SJCRH30 (cell line): ENCODE measurements around the gene GRIK4. TPM values are rescaled to one million over a fixed set of nuclear protein-coding genes. Genes with fewer than 3 reads are reported as not detected.

ENCODE experiments used
- DNase-seq, 2 experiments: peaks; one replicate each; pipeline ENCODE4 v3.0.0-alpha.2; 2015 to 2020
- H3K27ac ChIP-seq: fragments of 250-450 bp; sonication (Bioruptor Pico); 2 replicates; pipeline ENCODE4 v1.5.1; 2020; ENCODE audit warnings: mild to moderate bottlenecking, moderate library complexity
- H3K27me3 ChIP-seq: fragments of 250-450 bp; sonication (Bioruptor Pico); 2 replicates; pipeline ENCODE4 v1.5.1; 2020; ENCODE audit warnings: mild to moderate bottlenecking, moderate library complexity
- H3K36me3 ChIP-seq: fragments of 250-450 bp; sonication (Bioruptor Pico); 2 replicates; pipeline ENCODE4 v1.5.1; 2020; ENCODE audit warnings: mild to moderate bottlenecking, moderate library complexity
- H3K4me1 ChIP-seq: fragments of 250-450 bp; sonication (Bioruptor Pico); 2 replicates; pipeline ENCODE4 v1.5.1; 2020; ENCODE audit warnings: mild to moderate bottlenecking, moderate library complexity
- H3K4me3 ChIP-seq: fragments of 250-450 bp; sonication (Bioruptor Pico); 2 replicates; pipeline ENCODE4 v1.5.1; 2020; ENCODE audit warnings: mild to moderate bottlenecking, moderate library complexity
- H3K9me3 ChIP-seq: fragments of 250-450 bp; sonication (Bioruptor Pico); replicated peaks from 2 replicates; pipeline ENCODE4 v1.5.1; 2020; ENCODE audit warnings: mild to moderate bottlenecking, moderate library complexity
- total RNA-seq: library from RNA; depleted of rRNA; stranded (reverse); fragments of >200 nt; shearing (Covaris generic); gene quantifications from 2 replicates; pipeline ENCODE4 v1.2.3, GENCODE V29; 2014

GRIK4 gene
- total RNA-seq, 1 experiment from 2014 or later, result not detected

- Histone ChIP-seq H3K27me3 (no peaks in the 10 kb centered on the region), H3K36me3 (no peaks in the 10 kb centered on the region), H3K4me1 (no peaks in the 10 kb centered on the region), H3K4me3 (no peak overlapping the region), H3K27ac (no peak overlapping the region), H3K9me3 (no peaks in the 10 kb centered on the region)
- DNase-seq, result no peak
Measured at GRCh38 chr11:120626791-120627190, 115.2 kb downstream of the GRIK4 start.

- DNase-seq, result no peak
- Histone ChIP-seq H3K27ac (no peak overlapping the region), H3K27me3 (no peaks in the 10 kb centered on the region), H3K36me3 (no peaks in the 10 kb centered on the region), H3K4me1 (no peaks in the 10 kb centered on the region), H3K9me3 (no peaks in the 10 kb centered on the region), H3K4me3 (no peak overlapping the region)
Measured at GRCh38 chr11:120627327-120628163, 116.0 kb downstream of the GRIK4 start.

GRCh38 chr11:120629407-120630080 lies 118.0 kb downstream of the GRIK4 start:
- Histone ChIP-seq H3K27ac (no peak overlapping the region), H3K27me3 (no peaks in the 10 kb centered on the region), H3K4me1 (no peaks in the 10 kb centered on the region), H3K36me3 (no peaks in the 10 kb centered on the region), H3K4me3 (no peak overlapping the region), H3K9me3 (no peaks in the 10 kb centered on the region)
- DNase-seq, result no peak

DNA sequence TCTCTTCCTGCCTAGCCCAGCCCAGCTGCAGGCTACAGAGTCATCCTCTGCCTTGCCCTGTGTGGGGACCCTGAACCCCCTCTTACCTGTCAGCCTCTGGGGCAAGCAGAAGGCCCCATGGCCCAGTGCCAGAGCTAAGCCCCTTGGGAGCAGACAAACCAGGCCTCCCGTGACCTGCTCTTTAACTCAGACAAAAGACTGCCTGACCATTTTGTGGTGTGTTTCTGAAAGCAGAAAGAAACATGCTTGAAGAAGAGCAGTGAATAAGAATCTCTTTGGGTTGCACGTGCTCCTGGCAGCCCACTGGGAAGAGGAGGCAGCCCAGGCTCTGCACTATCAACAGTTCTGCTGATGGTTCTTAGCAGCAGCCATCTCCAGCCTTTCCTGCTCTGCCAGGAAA lies 118.6 kb downstream of the GRIK4 start:
- Histone ChIP-seq H3K9me3 (no peaks in the 10 kb centered on the region), H3K27ac (no peak overlapping the region), H3K27me3 (no peaks in the 10 kb centered on the region), H3K4me1 (no peaks in the 10 kb centered on the region), H3K4me3 (no peak overlapping the region), H3K36me3 (no peaks in the 10 kb centered on the region)
- DNase-seq, result no peak

- Histone ChIP-seq H3K27ac (no peak overlapping the region), H3K9me3 (no peaks in the 10 kb centered on the region), H3K4me1 (no peaks in the 10 kb centered on the region), H3K36me3 (no peaks in the 10 kb centered on the region), H3K27me3 (no peaks in the 10 kb centered on the region), H3K4me3 (no peak overlapping the region)
- DNase-seq, result no peak
Measured at GRCh38 chr11:120632579-120632978, 121.0 kb downstream of the GRIK4 start.

DNA sequence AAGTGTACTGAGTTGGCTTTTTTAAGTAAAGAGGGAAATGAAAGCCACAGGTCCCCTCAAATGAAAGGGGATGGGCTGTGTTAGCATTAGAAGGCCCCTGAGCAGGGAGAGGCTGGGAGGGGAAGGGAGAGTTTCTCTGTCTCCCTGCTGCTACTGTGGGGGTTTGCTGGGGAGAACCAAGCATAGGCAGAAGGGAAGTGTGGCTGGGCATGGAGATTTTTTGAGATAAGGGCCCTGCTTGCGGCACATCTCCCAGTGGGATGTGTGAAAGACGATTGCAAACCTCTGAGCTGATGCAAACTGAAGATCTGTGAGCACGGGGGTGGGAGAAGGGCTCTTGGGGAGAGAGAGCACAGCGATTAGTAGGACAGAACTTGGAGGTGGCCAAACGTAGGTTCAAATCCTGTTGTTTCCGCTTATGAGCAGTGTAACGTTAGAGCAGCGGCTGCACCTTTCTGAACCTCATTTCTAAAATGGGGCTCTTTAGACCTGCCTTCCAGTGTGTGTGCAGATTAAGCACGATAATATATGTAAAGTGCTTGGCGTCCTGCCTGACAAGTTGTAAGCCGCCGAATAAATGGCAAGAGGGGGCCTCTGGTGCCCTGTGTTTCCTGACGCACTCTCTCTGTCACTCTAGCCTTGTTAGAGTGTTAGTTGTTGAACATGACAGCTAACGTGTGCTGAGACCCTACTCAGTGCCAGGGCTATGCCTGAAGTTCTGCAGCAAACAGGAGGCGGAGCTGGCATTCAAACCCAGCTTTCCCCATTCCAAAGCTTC lies 122.3 kb downstream of the GRIK4 start:
- DNase-seq, result no peak
- Histone ChIP-seq H3K27me3 (no peaks in the 10 kb centered on the region), H3K9me3 (no peaks in the 10 kb centered on the region), H3K4me3 (no peak overlapping the region), H3K36me3 (no peaks in the 10 kb centered on the region), H3K27ac (no peak overlapping the region), H3K4me1 (no peaks in the 10 kb centered on the region)

DNA sequence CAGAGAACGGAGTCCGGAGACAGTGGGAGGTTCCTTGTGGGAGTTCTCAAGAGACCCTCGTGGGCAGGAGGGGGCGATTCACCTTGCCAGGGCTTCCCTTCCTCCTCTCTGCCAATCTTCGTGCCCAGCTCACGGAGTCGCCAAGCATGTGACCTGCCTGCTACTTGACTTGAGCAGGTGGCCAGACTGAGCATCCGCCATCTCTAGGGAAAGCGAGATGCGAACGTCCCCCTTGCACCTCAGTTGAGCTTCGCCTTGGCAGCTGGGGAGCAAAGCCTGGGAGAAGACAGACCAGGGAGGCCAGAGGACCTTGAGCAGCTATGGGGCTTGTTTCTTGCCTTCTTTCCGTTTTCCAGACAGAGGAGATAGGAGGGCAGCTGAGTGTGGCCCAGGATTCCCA lies 123.2 kb downstream of the GRIK4 start:
- Histone ChIP-seq H3K4me3 (no peak overlapping the region), H3K27ac (no peak overlapping the region), H3K36me3 (no peaks in the 10 kb centered on the region), H3K4me1 (no peaks in the 10 kb centered on the region), H3K27me3 (no peaks in the 10 kb centered on the region), H3K9me3 (no peaks in the 10 kb centered on the region)
- no peak for DNase-seq

- Histone ChIP-seq H3K4me1 (no peaks in the 10 kb centered on the region), H3K9me3 (no peaks in the 10 kb centered on the region), H3K4me3 (no peak overlapping the region), H3K27ac (no peak overlapping the region), H3K36me3 (no peaks in the 10 kb centered on the region), H3K27me3 (no peaks in the 10 kb centered on the region)
- DNase-seq, result no peak
Measured at GRCh38 chr11:120635136-120635810, 123.7 kb downstream of the GRIK4 start.

DNA sequence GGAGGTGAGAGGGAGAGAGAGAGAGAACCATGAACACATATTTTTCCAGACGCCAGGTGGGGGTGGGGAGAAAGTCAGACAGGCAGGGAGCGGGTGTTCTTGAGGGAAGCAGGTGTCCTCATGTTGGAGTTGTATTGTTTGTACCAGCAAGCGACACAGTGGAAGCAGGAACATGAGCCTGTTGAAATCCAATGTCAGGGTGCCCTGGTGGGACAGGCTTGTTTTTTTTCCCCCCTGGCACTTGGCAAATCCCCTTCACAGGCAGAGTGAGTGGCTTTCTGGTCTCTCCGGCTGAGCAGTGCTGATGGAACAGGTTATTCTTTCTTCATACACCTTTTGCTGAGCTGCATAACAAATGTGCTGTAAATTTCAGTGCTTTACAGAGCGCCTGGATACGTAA lies 125.6 kb downstream of the GRIK4 start:
- no peak overlapping the region for H3K27ac ChIP-seq
- no peak overlapping the region for H3K4me3 ChIP-seq
- no peaks in the 10 kb centered on the region for H3K27me3 ChIP-seq
- no peaks in the 10 kb centered on the region for H3K36me3 ChIP-seq
- DNase-seq, result no peak
- no peaks in the 10 kb centered on the region for H3K9me3 ChIP-seq
- H3K4me1 ChIP-seq, result no peaks in the 10 kb centered on the region

GRCh38 chr11:120642196-120642894 lies 130.8 kb downstream of the GRIK4 start:
- Histone ChIP-seq H3K4me1 (no peaks in the 10 kb centered on the region), H3K27me3 (no peaks in the 10 kb centered on the region), H3K36me3 (no peaks in the 10 kb centered on the region)

GRCh38 chr11:120643284-120643683 lies 131.7 kb downstream of the GRIK4 start:
- Histone ChIP-seq H3K36me3 (no peaks in the 10 kb centered on the region), H3K27ac (no peak overlapping the region), H3K4me1 (no peaks in the 10 kb centered on the region), H3K9me3 (no peaks in the 10 kb centered on the region), H3K4me3 (no peak overlapping the region), H3K27me3 (no peaks in the 10 kb centered on the region)
- no peak for DNase-seq

More at GRCh38 chr11:120642196-120642894, 130.8 kb downstream of the GRIK4 start:
- Histone ChIP-seq H3K9me3 (no peaks in the 10 kb centered on the region), H3K4me3 (no peak overlapping the region), H3K27ac (no peak overlapping the region)
- no peak for DNase-seq

DNA sequence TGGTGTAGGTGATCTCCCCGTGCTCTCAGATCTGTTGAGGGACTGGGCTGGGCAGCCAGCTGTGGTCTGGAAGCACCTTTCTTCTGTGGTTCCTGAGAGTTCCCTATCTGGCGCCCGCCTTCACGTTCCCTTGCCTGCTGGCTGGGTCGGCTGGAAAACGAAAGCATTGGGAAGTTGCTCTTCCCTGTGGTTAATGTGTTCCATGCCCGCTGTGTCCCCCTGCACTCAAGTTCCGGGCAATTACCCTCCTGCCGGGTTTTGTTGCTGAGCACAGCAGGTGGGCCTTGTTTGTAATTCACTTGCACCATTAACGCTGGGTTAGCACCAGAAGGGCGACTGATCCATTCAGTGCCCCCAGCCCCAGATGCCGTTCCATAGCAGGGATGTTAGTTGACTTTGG lies 134.1 kb downstream of the GRIK4 start:
- Histone ChIP-seq H3K27me3 (no peaks in the 10 kb centered on the region), H3K4me1 (no peaks in the 10 kb centered on the region), H3K27ac (no peak overlapping the region), H3K4me3 (no peak overlapping the region), H3K9me3 (no peaks in the 10 kb centered on the region), H3K36me3 (no peaks in the 10 kb centered on the region)
- no peak for DNase-seq

DNA sequence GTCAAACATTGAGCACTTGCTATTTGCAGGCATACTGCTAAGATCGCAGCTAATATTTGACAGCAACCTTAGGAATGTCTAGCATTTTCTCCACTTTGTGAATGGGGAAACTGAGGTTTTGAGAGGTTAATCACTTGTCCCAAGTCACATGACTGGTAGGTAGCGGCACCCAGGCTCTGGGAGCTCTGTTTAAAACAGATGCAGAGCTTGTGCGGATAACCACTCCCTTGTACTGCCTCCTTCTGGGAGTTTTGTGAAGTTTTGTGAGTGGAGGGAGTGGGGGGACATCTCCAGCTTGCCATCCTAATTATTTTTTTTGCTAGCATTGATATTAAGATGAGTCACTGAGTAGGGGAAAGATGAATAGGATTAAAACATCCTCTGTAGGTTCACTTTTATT lies 134.7 kb downstream of the GRIK4 start:
- H3K27me3 ChIP-seq, result no peaks in the 10 kb centered on the region
- H3K4me3 ChIP-seq, result no peak overlapping the region
- no peak for DNase-seq
- no peaks in the 10 kb centered on the region for H3K4me1 ChIP-seq
- H3K9me3 ChIP-seq, result no peaks in the 10 kb centered on the region
- no peak overlapping the region for H3K27ac ChIP-seq
- no peaks in the 10 kb centered on the region for H3K36me3 ChIP-seq

DNA sequence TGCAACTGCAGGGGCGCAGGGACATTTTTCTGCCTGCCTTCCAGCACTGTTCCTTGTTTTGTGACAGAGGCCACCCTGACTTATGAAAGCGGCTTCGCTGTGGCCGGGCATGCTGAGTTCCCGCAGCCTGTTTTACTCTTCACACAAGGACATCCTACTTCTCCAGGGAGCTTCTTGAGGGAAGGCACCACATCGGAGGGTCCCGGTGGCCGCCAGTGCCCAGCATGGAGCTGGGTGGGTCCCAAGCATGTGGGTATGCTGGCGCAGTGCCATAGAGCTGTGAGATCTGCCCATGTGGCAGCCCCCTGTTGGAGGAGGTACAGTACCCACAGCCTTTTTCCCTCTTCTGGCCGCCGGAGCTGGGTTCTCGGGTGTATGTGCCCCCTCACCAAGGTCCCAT lies 136.1 kb downstream of the GRIK4 start:
- no peaks in the 10 kb centered on the region for H3K4me1 ChIP-seq
- no peak for DNase-seq
- H3K27me3 ChIP-seq, result no peaks in the 10 kb centered on the region
- no peaks in the 10 kb centered on the region for H3K9me3 ChIP-seq
- H3K4me3 ChIP-seq, result no peak overlapping the region
- no peaks in the 10 kb centered on the region for H3K36me3 ChIP-seq
- no peak overlapping the region for H3K27ac ChIP-seq
